SU-DHL-6 (cell line): ENCODE results near the gene IFT27.
"Not testable (repeated sequence)": the region's sequence is repeated elsewhere in the genome, so short reads cannot be mapped to it uniquely, and the experiment has no call there.

ENCODE experiments used
- EZH2phosphoT487 ChIP-seq: fragments of 200-600 bp; sonication (generic), shearing (Covaris generic); conservative IDR thresholded peaks from 2 replicates; pipeline ENCODE4 v1.6.1; 2018; ENCODE audit warnings: mild to moderate bottlenecking, antibody characterized with exemption, low read length, moderate library complexity, mixed read lengths
- TF ChIP-seq, protein P1 (sequence below): fragments of 200-600 bp; sonication (generic); IDR thresholded peaks from one replicate; pipeline ENCODE4 v1.5.1; 2017; ENCODE audit warnings: antibody characterized with exemption, mild to moderate bottlenecking, low read length, moderate library complexity; ENCODE audit not compliant: insufficient read depth, poor library complexity, severe bottlenecking

DNA sequence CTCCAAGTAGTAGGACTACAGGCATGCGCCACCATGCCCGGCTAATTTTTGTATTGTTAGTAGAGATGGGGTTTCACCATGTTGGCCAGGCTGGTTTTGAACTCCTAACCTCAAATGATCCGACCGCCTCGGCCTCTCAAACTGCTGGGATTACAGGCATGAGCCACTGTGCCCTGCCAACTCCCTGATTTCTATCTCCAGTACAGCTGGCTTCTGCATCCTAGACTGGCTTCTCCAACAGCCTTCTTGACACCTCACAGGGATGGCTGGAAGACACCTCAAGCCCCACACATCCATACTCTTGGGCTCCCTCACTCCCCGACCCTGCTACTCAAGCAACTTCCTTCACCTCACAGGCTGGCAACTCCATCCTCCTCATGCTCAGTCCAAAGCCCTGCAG is 44.6 kb downstream of the IFT27 start:
- TF ChIP-seq, protein P1, sequence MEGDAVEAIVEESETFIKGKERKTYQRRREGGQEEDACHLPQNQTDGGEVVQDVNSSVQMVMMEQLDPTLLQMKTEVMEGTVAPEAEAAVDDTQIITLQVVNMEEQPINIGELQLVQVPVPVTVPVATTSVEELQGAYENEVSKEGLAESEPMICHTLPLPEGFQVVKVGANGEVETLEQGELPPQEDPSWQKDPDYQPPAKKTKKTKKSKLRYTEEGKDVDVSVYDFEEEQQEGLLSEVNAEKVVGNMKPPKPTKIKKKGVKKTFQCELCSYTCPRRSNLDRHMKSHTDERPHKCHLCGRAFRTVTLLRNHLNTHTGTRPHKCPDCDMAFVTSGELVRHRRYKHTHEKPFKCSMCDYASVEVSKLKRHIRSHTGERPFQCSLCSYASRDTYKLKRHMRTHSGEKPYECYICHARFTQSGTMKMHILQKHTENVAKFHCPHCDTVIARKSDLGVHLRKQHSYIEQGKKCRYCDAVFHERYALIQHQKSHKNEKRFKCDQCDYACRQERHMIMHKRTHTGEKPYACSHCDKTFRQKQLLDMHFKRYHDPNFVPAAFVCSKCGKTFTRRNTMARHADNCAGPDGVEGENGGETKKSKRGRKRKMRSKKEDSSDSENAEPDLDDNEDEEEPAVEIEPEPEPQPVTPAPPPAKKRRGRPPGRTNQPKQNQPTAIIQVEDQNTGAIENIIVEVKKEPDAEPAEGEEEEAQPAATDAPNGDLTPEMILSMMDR: not testable (repeated sequence)
- TF ChIP-seq EZH2phosphoT487: not testable (repeated sequence)
